Measurements from ENCODE around the gene EEF1AKMT3. TPM values are rescaled to one million over a fixed set of nuclear protein-coding genes. Genes with fewer than 3 reads are reported as not detected.

The EEF1AKMT3 gene
- polyA plus RNA-seq, 1 donor: 8.0 TPM

- Histone ChIP-seq H3K4me3 (ENCODE audit: low read length) (peak overlapping the region; percentile 69), H3K27me3 (ENCODE audit: control insufficient read depth, insufficient read depth, low read length) (peaks cover 70% of the 10 kb centered on the region), H3K27ac (ENCODE audit: low read length) (no peak overlapping the region), H3K9me3 (ENCODE audit: control insufficient read depth, low read depth, low read length) (peaks cover 13% of the 10 kb centered on the region), H3K36me3 (ENCODE audit: control insufficient read depth, insufficient read depth, low read length) (no peaks in the 10 kb centered on the region), H3K4me1 (ENCODE audit: control insufficient read depth, insufficient read depth, low read length) (peaks cover 10% of the 10 kb centered on the region)
- no CpG with 5 or more reads among the region's 76 CpGs for WGBS (ENCODE audit: insufficient coverage, low lambda C conversion rate)
- no peak for DNase-seq
Measured at GRCh38 chr12:57726884-57727757, 45.3 kb upstream of the EEF1AKMT3 start.

GRCh38 chr12:57727758-57728395 is 44.5 kb upstream of the EEF1AKMT3 start:
- peaks cover 78% of the 10 kb centered on the region for H3K27me3 ChIP-seq (ENCODE audit: control insufficient read depth, insufficient read depth, low read length)
- DNase-seq: no peak
- H3K4me1 ChIP-seq (ENCODE audit: control insufficient read depth, insufficient read depth, low read length): peaks cover 10% of the 10 kb centered on the region
- 78% methylated on average over 3 of the region's 21 CpGs for WGBS (ENCODE audit: insufficient coverage, low lambda C conversion rate)
- H3K27ac ChIP-seq (ENCODE audit: low read length): no peak overlapping the region
- H3K9me3 ChIP-seq (ENCODE audit: control insufficient read depth, low read depth, low read length): peaks cover 13% of the 10 kb centered on the region
- no peaks in the 10 kb centered on the region for H3K36me3 ChIP-seq (ENCODE audit: control insufficient read depth, insufficient read depth, low read length)
- no peak overlapping the region for H3K4me3 ChIP-seq (ENCODE audit: low read length)

- whole genome bisulfite sequencing (ENCODE audit: insufficient coverage, low lambda C conversion rate): 10% methylated on average over 2 of the region's 5 CpGs
- H3K27me3 ChIP-seq (ENCODE audit: control insufficient read depth, insufficient read depth, low read length): peaks cover 91% of the 10 kb centered on the region
- no peak for DNase-seq
- no peaks in the 10 kb centered on the region for H3K36me3 ChIP-seq (ENCODE audit: control insufficient read depth, insufficient read depth, low read length)
- no peak overlapping the region for H3K4me3 ChIP-seq (ENCODE audit: low read length)
- H3K4me1 ChIP-seq (ENCODE audit: control insufficient read depth, insufficient read depth, low read length): peaks cover 10% of the 10 kb centered on the region
- H3K27ac ChIP-seq (ENCODE audit: low read length): no peak overlapping the region
- H3K9me3 ChIP-seq (ENCODE audit: control insufficient read depth, low read depth, low read length): peaks cover 13% of the 10 kb centered on the region
Measured at GRCh38 chr12:57729321-57729844, 43.0 kb upstream of the EEF1AKMT3 start.

DNA sequence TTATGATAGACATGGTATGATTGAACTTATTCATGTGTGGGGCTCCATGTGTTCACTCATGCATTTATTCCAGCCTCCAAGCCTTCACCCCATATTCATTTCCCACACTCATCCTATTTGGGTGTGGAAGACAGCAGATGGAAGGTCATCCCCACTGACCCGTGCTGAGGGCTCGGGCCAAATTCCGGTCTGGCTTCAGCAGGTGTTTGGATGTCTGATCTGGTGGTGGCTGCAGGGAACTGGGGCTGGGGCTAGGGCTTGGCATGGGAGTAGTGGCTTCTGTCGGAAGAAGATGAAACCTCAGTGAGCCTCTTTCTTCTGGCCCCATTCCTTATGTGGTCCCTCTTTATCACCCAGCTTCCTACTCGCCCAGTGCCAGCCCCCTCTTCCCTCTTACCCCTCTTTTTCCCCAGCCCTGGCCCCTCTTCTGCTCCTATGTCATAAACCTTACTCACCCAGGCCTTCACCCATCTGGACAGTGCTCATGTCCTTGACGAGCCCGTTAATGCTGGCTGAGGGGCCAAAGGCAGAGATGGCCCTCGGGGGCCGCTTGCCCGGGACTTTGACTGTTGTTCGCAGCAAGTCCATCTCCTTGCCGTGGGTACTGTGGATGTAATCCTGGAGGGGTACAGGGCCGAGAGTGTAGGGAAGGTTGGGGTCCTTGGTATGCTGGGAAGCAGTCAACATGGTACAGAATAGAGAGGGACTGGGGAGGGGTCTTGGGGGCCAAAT is 41.9 kb upstream of the EEF1AKMT3 start:
- peaks cover 93% of the 10 kb centered on the region for H3K27me3 ChIP-seq (ENCODE audit: control insufficient read depth, insufficient read depth, low read length)
- no CpG with 5 or more reads among the region's 13 CpGs for WGBS (ENCODE audit: insufficient coverage, low lambda C conversion rate)

GRCh38 chr12:57731411-57732080 is 40.9 kb upstream of the EEF1AKMT3 start:
- no CpG with 5 or more reads among the region's 19 CpGs for WGBS (ENCODE audit: insufficient coverage, low lambda C conversion rate)
- H3K4me1 ChIP-seq (ENCODE audit: control insufficient read depth, insufficient read depth, low read length): peaks cover 10% of the 10 kb centered on the region
- H3K27me3 ChIP-seq (ENCODE audit: control insufficient read depth, insufficient read depth, low read length): peaks cover 98% of the 10 kb centered on the region
- no peak overlapping the region for H3K4me3 ChIP-seq (ENCODE audit: low read length)
- H3K36me3 ChIP-seq (ENCODE audit: control insufficient read depth, insufficient read depth, low read length): no peaks in the 10 kb centered on the region
- DNase-seq: no peak
- peaks cover 13% of the 10 kb centered on the region for H3K9me3 ChIP-seq (ENCODE audit: control insufficient read depth, low read depth, low read length)
- no peak overlapping the region for H3K27ac ChIP-seq (ENCODE audit: low read length)

More for the DNA sequence above, 41.9 kb upstream of the EEF1AKMT3 start:
- Histone ChIP-seq H3K4me3 (ENCODE audit: low read length) (no peak overlapping the region), H3K36me3 (ENCODE audit: control insufficient read depth, insufficient read depth, low read length) (no peaks in the 10 kb centered on the region), H3K4me1 (ENCODE audit: control insufficient read depth, insufficient read depth, low read length) (peaks cover 10% of the 10 kb centered on the region), H3K9me3 (ENCODE audit: control insufficient read depth, low read depth, low read length) (peaks cover 13% of the 10 kb centered on the region), H3K27ac (ENCODE audit: low read length) (no peak overlapping the region)
- DNase-seq: no peak

DNA sequence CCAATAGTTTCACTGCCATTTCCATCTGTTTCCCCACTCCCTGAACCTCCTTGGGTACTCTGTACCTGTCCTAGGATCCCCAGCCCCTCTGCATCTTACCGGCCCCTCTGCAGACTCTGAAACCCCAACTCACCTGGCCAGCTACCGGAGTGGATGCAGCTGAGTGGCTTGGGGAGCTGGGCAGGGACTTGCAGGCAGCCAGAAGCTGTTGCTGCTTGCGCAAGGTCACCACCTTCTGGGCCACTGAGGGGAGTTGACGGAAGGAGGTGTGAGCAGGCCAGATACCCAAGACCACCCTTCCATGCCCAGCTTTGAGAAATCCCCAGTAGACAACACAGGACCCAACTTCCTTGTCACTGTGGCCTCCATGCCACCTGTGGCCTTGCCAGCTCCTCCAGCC is 40.1 kb upstream of the EEF1AKMT3 start:
- no peak for DNase-seq
- H3K9me3 ChIP-seq (ENCODE audit: control insufficient read depth, low read depth, low read length): peaks cover 10% of the 10 kb centered on the region
- no peak overlapping the region for H3K27ac ChIP-seq (ENCODE audit: low read length)
- H3K4me1 ChIP-seq (ENCODE audit: control insufficient read depth, insufficient read depth, low read length): peaks cover 9% of the 10 kb centered on the region
- WGBS (ENCODE audit: insufficient coverage, low lambda C conversion rate): no CpG with 5 or more reads among the region's 4 CpGs
- peaks cover 98% of the 10 kb centered on the region for H3K27me3 ChIP-seq (ENCODE audit: control insufficient read depth, insufficient read depth, low read length)
- H3K36me3 ChIP-seq (ENCODE audit: control insufficient read depth, insufficient read depth, low read length): no peaks in the 10 kb centered on the region
- H3K4me3 ChIP-seq (ENCODE audit: low read length): no peak overlapping the region

DNA sequence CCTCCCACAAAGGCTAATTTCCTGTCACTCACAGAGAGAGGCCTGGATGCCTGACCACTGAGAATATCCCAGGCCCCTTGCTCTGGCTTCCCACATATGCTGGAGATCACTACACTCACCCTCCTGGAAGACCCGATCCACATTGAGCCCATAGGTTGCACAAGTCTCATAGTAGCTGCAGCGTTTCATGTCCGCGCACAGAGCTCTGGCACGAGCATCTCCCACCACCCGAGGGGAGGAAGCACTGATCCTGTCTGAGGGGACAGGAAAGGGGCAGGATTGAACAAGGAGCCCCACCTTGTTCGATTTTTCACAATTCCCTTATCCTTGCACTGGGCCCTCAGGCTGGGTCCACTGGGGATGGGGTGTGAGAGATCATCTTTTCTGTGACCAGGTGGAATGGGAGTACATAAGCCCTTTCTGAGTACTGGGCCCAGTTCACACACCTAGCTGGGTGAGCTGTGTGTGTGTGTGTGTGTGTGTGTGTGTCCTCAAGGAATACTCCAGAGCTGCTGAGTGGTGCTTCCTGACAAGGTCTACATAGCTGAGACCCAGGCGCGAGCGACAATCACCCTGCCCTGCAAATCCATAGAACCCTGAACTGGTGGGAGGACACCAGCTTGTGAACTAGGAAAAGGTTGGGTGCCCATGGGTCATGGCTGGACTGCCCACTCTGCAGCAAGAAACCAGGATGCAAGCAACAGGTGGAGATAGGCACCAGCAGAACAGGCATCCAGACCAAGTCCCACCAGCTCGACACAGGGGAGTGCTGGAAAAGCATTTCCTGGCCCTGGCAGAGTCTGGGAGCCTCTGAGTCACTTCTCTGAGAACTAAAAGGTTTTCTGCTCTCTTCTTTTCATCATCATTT is 39.5 kb upstream of the EEF1AKMT3 start:
- WGBS (ENCODE audit: insufficient coverage, low lambda C conversion rate): no CpG with 5 or more reads among the region's 11 CpGs
- Histone ChIP-seq H3K4me1 (ENCODE audit: control insufficient read depth, insufficient read depth, low read length) (peaks cover 8% of the 10 kb centered on the region), H3K4me3 (ENCODE audit: low read length) (no peak overlapping the region), H3K27me3 (ENCODE audit: control insufficient read depth, insufficient read depth, low read length) (peaks cover 98% of the 10 kb centered on the region), H3K27ac (ENCODE audit: low read length) (no peak overlapping the region), H3K9me3 (ENCODE audit: control insufficient read depth, low read depth, low read length) (peaks cover 7% of the 10 kb centered on the region), H3K36me3 (ENCODE audit: control insufficient read depth, insufficient read depth, low read length) (no peaks in the 10 kb centered on the region)
- no peak for DNase-seq

- Histone ChIP-seq H3K27me3 (ENCODE audit: control insufficient read depth, insufficient read depth, low read length) (peaks cover 98% of the 10 kb centered on the region), H3K36me3 (ENCODE audit: control insufficient read depth, insufficient read depth, low read length) (no peaks in the 10 kb centered on the region)
- no CpG with 5 or more reads among the region's 6 CpGs for WGBS (ENCODE audit: insufficient coverage, low lambda C conversion rate)
Measured at GRCh38 chr12:57733928-57734327, 38.5 kb upstream of the EEF1AKMT3 start.

DNA sequence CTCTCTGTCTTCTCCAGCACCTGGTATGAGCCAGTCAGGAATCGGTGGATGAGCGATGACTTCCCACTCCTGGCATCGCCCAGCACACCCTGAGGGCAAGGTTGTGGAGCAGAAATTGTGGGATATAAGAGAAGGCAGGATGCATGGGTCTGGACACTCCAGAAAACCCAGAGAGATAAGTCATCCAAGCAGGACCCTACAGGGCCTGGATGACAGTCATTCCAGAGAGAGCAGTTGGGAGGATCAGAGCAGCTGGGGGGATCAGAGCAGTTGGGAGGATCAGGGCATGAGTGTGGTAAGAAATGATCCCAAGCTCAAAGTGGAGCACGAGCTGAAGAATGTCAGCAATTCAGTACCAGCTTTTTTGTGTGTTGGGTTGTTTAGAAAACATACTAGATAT is 37.8 kb upstream of the EEF1AKMT3 start:
- peaks cover 7% of the 10 kb centered on the region for H3K9me3 ChIP-seq (ENCODE audit: control insufficient read depth, low read depth, low read length)
- H3K4me3 ChIP-seq (ENCODE audit: low read length): no peak overlapping the region
- no peak overlapping the region for H3K27ac ChIP-seq (ENCODE audit: low read length)
- no peaks in the 10 kb centered on the region for H3K36me3 ChIP-seq (ENCODE audit: control insufficient read depth, insufficient read depth, low read length)
- DNase-seq: no peak
- no CpG with 5 or more reads among the region's 4 CpGs for WGBS (ENCODE audit: insufficient coverage, low lambda C conversion rate)
- H3K4me1 ChIP-seq (ENCODE audit: control insufficient read depth, insufficient read depth, low read length): peaks cover 8% of the 10 kb centered on the region
- H3K27me3 ChIP-seq (ENCODE audit: control insufficient read depth, insufficient read depth, low read length): peaks cover 98% of the 10 kb centered on the region

More at GRCh38 chr12:57733928-57734327, 38.5 kb upstream of the EEF1AKMT3 start:
- DNase-seq: no peak
- H3K4me3 ChIP-seq (ENCODE audit: low read length): no peak overlapping the region
- H3K27ac ChIP-seq (ENCODE audit: low read length): no peak overlapping the region
- H3K9me3 ChIP-seq (ENCODE audit: control insufficient read depth, low read depth, low read length): peaks cover 7% of the 10 kb centered on the region
- H3K4me1 ChIP-seq (ENCODE audit: control insufficient read depth, insufficient read depth, low read length): peaks cover 8% of the 10 kb centered on the region
